PFSK-1 (cell line): ENCODE results near the gene GSTO2.

Source experiments
- FOXP2 ChIP-seq: optimal IDR thresholded peaks from 2 replicates; pipeline ENCODE3; 2011; ENCODE audit warnings: borderline replicate concordance, control low read depth, inconsistent platforms; ENCODE audit not compliant: insufficient read depth; ENCODE audit errors: extremely low read length, extremely low read depth
- POLR2AphosphoS5 ChIP-seq: IDR thresholded peaks from 2 replicates; pipeline ENCODE4 v1.6.1; 2012; ENCODE audit warnings: low read depth, mild to moderate bottlenecking, control low read depth, low read length, moderate library complexity
- REST ChIP-seq, 2 experiments: IDR thresholded peaks; 2 replicates each; pipeline versions ENCODE4 v1.6.1 to v1.8.0; 2011 to 2012; ENCODE audit warnings: low read depth in 2 of 2, low read length in 2 of 2, control low read depth in 1 of 2, inconsistent platforms in 1 of 2, mild to moderate bottlenecking in 1 of 2, moderate library complexity in 1 of 2; ENCODE audit not compliant: insufficient read depth in 1 of 2
- SIN3A ChIP-seq: IDR thresholded peaks from 2 replicates; pipeline ENCODE4 v1.6.1; 2012; ENCODE audit warnings: mild to moderate bottlenecking, low read length, moderate library complexity, borderline replicate concordance; ENCODE audit not compliant: insufficient read depth
- TAF1 ChIP-seq: IDR thresholded peaks from 2 replicates; pipeline ENCODE4 v1.6.1; 2012; ENCODE audit warnings: low read length, control low read depth, borderline replicate concordance; ENCODE audit not compliant: insufficient read depth

Gene GSTO2

GRCh38 chr10:104254493-104255310, 14.3 kb upstream of the GSTO2 start, which contains the start of gene GSTO1:
Gene GSTO1, plus strand, starts transcription at chr10:104254892. Its CDS starts 37 bp downstream, at chr10:104254929.
- TF ChIP-seq REST (IDR thresholded peaks at IDR 0.05; ENCODE audit: insufficient read depth in 1 of 2, low read depth in 2 of 2, low read length in 2 of 2) = no peak
- TF ChIP-seq FOXP2 = no peak
- TF ChIP-seq SIN3A = no peak
- TF ChIP-seq TAF1 = no peak

DNA sequence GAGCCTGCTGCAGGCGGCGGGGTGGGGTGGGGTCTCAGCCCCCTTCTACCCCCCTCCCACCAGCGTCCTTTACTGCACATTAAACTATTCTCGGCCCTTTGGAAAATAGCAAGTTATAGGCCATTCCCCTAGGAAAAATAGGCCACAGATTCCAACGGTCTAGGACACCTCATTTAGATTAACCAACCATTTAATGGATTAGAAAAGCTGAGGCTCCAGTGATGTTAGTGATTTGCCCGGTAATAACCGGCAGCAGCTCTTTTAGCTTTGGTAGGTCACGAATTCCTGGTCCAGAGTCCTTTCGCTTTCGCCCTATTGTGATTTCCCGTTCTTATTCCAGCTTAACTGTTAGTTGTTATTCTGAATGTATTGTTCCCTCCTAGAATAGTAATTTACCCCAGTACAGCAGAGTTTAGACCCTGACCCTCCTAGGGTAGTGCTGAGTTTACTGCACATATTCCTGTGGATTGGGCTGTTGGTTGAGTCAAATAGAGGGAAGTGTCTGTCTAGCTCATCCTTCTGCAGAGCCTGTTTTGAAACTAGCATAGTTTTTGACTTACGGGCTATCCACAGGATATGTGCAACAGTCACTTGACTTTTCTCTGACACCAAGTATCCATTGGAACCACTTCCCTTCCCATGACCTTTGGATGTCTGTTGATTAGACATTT, 13.5 kb upstream of the GSTO2 start:
- TF ChIP-seq FOXP2 (no peak), POLR2AphosphoS5 (no peak), SIN3A (no peak), TAF1 (no peak), REST (IDR thresholded peaks at IDR 0.05; ENCODE audit: insufficient read depth in 1 of 2, low read depth in 2 of 2, low read length in 2 of 2) (no peak)

DNA sequence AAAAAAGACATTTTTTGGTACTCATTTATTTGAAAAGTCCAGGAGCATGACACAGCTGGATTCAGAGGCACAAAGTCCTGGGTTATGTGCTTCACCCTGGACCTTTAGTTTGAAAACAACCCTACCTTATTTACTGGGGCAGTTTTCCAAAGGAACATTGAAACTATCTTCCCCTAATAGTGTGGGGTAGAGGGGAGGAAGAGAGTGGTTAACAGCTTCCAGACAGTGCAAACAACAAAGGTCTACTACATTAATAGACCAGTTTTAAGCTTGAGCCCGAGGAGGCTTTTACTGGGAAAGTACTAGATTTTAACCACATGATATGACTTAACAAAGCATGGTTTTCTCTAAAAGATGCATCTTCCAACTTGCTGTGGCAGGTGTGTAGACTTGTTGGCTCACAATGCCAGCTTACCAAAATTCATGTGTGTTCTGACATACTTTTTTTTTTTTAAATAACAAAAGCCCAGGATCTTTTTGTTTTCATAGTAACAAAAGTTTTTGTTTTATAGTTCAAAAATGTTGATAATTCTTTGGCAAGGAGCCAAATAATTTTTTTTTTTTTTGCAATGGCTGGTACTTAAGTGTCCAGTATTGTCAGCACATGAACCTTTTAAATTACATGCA, 12.5 kb upstream of the GSTO2 start:
- TF ChIP-seq TAF1 = no peak
- no peak for TF ChIP-seq REST (IDR thresholded peaks at IDR 0.05; ENCODE audit: insufficient read depth in 1 of 2, low read depth in 2 of 2, low read length in 2 of 2)
- TF ChIP-seq POLR2AphosphoS5 = no peak
- TF ChIP-seq FOXP2 = no peak

- TF ChIP-seq POLR2AphosphoS5 = no peak
- TF ChIP-seq SIN3A = no peak
- no peak for TF ChIP-seq REST (IDR thresholded peaks at IDR 0.05; ENCODE audit: insufficient read depth in 1 of 2, low read depth in 2 of 2, low read length in 2 of 2)
- no peak for TF ChIP-seq TAF1
- no peak for TF ChIP-seq FOXP2
These were observed 11.7 kb upstream of the GSTO2 start for GRCh38 chr10:104257235-104257634.
